K562 treated with DMSO at 1 percent for 24 hours (cell line): ENCODE results near the gene ERI3. TPM values are rescaled to one million over a fixed set of nuclear protein-coding genes. Genes with fewer than 3 reads are reported as not detected.

Source experiments
- total RNA-seq: library from RNA; unstranded; fragments of 300-600 nt; gene quantifications from 2 replicates; pipeline ENCODE4 v1.2.3, GENCODE V29; 2022; ENCODE audit warnings: low read depth; ENCODE audit not compliant: insufficient read depth

Gene ERI3, protein sequence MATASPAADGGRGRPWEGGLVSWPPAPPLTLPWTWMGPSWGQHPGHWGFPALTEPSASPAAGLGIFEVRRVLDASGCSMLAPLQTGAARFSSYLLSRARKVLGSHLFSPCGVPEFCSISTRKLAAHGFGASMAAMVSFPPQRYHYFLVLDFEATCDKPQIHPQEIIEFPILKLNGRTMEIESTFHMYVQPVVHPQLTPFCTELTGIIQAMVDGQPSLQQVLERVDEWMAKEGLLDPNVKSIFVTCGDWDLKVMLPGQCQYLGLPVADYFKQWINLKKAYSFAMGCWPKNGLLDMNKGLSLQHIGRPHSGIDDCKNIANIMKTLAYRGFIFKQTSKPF
- total RNA-seq, result 66.8 and 71.7 TPM in 2 replicates

DNA sequence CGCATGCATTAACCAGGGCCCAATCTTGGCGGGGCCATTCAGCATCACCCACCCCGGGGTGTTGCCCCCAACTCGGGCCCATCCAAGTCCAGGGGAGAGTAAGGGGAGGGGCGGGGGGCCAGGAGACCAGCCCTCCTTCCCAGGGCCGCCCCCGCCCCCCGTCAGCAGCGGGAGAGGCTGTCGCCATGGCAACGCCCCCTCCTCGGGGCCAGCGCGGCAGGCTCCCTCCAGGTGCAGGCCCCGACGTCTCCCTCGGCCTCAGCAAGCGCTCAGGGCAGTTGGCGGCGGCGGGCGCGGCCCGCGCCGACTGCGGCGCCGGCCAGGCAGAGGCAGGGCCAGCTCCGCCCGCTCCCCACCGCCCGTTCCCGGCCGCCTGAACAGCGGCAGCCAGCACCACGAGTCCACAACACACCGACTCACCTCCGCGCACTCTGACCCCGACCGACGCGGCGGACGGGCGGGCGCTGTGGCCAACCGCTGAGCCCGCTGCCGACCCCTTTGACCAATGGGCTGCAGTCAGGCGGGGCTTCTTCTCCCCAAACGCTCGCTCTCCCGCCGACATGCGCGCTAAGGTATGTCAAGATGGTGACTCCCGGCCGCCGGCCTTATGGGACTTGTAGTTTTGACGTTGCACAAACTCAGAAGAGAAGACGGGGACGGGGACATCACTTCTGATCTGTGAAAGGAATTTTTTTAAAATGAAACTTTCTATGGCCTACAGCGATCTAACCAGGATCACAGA, at the start of gene ERI3:
ERI3 (minus strand) TSS at position 418 of the 742 bp plus-strand sequence; CDS start at position 187, 231 bp downstream.

DNA sequence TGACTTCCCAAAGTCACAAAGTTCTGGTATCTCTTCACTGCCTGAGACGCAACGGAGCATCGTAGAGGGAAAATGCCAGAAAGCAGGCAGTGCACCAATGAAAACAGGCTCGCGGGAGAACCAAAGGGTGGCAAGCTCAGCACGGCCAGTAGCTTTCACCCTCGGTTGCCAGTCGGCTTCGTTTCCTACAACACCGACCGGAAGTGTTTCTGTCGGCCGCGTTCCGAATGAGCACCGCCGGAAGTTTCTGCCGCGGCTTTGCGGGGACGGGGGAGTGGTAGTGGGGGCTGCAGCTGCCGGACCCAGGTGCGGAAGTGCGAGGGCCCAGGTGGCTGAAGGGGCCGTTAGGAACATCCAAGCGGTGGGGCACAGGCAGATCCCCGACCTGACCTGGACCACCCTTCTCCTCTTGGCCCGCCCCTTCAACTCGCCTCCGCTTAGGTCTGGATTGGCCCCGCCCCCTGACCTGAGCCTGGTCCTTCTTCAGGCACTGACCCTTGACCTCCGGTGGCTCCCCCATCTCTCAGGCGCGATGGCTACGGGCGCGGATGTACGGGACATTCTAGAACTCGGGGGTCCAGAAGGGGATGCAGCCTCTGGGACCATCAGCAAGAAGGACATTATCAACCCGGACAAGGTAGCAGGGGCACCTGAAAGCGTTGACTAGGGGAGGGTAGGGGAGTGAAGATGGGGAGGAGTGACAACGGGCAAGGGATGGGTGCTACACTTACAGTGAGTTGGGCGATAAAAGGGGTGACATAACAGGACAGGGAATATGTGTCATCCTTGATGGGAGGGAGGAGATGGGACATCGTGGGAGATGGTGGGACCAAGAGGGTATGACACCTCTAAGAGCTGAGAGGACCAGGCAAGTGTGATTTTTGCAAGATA, 141.6 kb downstream of the ERI3 start, which contains the start of gene DMAP1:
DMAP1 (plus strand) TSS at position 250 of the 891 bp plus-strand sequence; CDS start at position 533, 283 bp downstream.

Other genes starting within 250 kb of the ERI3 start
- 0.16 TPM in 1 of 2 replicates, not detected in the other for gene KLF17, start 236.4 kb downstream of the ERI3 start, total RNA-seq
- not detected in 2 replicates for gene KLF18, start 213.6 kb downstream of the ERI3 start, total RNA-seq
- gene DMAP1, start 141.8 kb downstream of the ERI3 start, total RNA-seq, result 38.7 and 46.4 TPM in 2 replicates
- gene RNF220, start 50.0 kb upstream of the ERI3 start, total RNA-seq, result 94.0 and 109 TPM in 2 replicates